GM18909 (cell line): Measurements from ENCODE around the gene TENM4.

Experiments
- ATAC-seq: cut with Tn5 transposase; IDR thresholded peaks from one replicate; pipeline ENCODE4 v1.9.1; 2021; ENCODE audit warnings: mild to moderate bottlenecking; ENCODE audit not compliant: unreplicated experiment, poor library complexity

The TENM4 gene

DNA sequence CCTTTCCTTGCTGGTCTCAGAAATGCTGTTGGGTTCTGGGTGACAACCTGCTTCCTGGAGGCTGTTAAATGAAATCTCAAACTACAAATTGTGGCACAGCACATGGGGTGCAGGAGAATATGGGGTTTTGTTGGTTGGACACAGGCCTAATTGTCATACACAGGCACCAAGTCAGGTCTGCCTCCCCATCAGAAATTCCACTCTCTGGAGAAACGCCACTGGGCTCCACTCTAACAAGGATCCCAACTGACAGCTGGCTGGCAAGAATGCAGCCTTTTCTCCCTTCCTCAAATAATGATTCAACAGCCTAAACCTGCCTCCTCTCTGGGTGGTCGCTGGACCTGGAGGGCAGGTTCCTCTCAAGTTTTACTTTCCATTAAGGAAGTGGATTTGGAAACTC lies 688.3 kb downstream of the TENM4 start:
- ATAC-seq = no peak

DNA sequence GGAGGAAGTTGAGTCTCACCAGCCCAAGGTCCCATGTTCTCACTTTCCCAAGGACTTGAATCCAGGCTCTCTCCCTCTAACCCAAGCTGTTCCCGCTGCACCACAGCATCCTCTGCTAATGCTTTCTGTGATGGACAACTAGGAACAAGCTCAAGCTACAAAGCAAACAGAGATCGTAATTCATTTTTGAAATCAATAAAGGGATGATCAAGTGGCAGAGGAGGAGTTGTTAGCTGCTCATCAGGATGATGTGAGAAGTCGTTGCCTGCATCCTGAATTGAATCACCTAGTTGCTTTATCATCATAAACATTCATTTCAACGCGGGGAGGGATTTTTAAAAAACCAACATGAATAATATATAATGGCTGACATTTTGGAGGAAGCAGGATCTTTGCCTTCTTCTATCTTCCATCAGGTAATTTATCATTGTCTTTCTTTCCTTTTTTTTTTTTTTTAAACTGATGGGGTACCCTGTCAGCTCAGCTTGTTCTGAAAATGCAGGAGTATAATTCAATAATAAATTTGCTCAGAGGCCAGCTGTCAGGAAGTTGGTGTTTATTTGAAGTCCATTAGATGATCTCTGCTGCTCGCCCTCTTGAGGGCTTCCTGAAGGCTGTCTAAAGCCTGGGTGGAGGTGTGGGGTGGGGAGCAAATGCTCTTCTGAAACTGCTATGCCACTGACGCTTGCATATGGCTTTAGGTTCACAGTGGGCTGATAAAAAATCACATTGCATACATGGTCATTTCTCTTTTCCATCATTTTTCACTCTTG lies 691.7 kb downstream of the TENM4 start:
- no peak for ATAC-seq

DNA sequence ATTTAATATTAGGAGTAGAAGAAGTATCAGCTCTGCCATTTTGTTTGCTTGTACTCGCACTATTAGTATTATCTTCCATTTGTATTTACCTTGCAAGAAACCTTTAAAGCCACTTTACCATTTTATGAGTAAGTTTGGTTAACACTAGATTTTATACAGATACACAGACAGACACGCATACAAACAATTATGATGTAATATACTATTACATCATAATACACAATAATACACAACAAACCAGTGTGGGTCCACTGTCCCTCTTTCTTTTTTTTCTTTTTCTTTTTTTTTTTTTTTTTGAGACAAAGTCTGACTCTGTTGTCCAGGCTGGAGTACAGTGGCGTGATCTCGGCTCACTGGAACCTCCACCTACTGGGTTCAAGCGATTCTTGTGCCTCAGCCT lies 695.9 kb downstream of the TENM4 start:
- ATAC-seq = no peak

DNA sequence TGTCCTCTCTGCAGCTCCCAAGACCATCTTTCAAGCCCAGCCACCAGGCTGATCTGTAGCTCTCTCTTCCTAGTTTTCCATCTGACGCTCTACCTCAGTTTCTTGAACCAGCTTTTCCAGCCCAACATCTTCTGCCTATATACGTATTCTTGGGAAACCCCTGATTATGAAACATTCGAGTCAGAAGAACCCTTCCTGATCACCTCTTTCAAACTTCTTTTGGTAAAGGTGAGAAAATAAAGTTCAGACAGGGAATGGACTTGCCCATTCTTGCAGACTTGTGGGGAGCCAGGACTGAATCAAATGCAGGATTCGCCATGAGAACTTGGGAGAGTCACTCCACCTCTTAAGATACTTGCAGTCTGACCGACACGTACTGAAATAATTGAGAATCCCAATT lies 696.6 kb downstream of the TENM4 start:
- no peak for ATAC-seq

DNA sequence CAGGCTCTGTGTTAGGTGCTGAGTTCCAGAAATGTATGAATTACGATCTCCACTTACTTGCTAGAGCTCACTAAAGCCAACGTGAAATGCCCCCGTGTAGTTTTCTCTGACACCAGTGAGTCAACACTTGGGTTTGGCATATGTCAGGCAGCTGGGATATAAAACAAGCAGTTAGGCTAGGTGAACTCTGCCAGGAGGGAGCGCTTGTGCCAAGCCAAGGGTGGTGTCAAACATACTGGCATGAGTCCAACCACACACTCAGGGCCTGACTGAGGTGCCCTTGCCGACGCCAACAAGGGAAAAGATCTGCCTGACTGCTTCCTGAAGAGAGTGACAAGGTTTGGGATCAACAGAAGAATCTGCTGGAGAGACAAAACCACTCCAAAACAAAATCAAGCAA lies 698.4 kb downstream of the TENM4 start:
- no peak for ATAC-seq

DNA sequence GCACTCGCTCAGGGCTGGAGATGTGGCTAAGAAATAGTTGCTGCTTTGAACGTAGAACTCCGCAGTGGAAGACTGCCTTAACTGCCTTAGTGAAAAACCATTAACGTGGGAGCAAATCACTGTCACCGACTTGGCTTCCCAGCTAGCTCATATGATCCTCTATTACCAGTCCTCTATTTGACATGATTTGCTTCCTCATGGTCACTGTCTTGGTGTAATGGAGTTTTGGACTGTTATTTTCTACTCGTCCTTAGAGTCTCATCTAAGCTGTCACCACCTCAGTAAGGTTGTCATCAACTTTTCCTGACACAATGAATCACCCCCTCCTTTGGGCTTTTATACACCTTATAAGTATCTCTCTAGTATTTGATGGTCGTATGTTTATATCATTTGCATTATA lies 699.1 kb downstream of the TENM4 start:
- no peak for ATAC-seq

DNA sequence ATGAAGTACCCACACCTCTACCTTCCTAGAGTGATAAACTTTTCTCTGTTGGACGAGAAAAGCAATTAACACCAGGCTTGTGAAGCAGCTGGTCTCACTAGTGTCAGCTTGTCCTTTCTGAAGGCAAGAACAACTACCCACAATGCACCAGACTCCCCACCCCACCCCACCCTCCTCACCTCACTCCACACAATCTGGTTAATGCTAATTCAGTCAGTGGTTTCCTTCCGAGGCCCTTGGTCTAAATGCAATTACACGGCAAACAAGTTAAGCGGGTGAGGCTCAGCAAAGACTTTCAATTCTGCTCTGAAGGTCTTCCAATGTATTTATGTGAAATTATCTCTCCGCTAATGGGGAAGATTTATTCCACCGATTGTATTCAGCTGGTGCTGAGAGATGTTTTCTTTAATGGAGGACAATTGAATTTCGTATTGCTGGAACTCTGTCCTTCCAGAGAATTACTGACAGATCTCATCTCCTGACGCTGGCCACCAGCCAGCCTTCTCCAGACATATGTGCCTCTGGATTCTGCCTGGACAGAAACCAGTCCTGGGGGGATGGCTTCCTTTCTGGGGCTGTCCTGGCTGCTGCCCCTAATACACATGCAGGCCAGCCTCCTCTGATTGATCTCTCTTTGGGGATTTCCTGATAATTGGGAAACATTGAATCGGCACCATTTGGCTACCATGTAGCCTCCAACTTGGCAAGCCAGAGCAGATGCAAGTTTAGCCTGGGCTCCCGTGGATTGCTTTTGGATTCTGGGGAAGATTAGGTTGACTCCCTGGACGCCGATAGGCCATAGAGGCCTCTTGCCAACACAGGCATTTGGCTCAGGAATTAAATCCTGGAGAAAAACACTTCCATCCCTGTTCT lies 700.4 kb downstream of the TENM4 start:
- ATAC-seq = no peak

DNA sequence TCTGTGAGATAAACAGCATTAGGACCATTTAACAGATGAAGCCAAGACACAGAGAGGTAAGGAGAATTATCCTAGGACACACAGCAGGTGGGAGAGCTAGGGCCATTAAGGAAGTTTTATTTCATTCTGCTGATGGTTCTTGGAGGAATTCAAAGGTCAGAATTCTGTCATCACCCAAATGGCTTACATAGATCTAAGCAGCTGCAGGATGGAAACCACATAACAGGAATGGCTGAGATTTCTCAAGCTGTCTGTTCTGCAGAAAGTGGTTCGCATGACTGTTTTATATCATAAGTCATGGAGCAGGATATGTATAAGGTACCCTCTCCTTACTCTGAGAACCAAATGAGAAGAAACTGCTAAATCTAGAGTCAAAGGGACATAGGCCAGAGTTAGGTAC lies 702.9 kb downstream of the TENM4 start:
- no peak for ATAC-seq

DNA sequence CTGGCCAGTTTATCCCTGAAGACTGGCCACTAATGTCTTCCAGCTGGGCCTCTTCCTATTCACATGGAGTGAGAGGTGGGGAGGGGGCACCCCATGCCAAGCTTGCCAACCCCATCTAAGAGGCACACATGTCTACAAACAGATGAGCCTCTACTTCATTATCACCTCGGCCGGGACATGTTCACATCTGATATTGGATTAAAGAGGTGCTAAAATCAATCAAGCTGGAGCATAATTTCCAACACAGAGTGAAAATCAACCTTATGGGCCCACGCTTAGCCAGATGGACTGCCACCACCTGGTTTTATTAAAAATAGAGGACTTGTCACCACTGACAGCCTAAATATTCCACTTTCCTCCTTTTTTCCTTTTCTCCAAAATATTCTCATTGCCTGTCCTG lies 703.5 kb downstream of the TENM4 start:
- ATAC-seq = no peak

DNA sequence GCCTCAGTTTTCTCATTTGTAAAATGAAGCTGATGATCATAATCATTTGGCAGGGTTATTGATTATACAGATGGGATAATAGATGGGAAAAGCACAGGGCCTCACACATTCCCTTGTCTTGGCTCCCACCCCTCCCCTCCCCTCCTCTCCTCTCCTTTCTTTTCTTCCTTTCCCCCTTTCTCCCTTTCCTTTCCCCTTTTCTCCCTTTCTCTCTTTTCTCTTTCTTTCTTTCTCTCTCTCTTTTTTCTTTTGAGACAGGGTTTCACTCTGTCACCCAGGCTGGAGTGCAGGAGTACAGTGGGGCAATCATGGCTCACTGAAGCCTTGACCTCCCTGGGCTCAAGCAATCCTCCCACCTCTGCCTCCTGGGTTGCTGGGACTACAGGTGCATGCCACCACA lies 705.1 kb downstream of the TENM4 start:
- ATAC-seq = no peak

DNA sequence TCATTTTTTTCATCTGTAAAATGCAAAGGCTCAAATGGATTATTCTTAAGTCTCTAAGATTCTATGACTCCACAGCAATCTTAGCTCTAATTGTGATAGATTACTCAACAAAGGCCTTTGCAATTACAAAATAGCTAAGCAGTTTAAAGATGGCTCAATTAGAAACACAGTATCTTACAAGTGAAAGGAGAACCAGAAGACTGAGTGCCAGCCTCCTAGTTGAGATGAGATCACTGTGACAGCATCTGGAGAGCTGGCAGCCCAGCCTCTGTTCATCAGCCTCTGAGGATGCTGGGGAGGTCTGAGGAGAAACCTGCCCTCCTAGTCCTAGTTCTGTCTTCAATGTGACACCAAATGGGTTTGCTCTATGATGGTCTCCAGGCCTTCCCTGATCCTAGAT lies 707.8 kb downstream of the TENM4 start:
- no peak for ATAC-seq

DNA sequence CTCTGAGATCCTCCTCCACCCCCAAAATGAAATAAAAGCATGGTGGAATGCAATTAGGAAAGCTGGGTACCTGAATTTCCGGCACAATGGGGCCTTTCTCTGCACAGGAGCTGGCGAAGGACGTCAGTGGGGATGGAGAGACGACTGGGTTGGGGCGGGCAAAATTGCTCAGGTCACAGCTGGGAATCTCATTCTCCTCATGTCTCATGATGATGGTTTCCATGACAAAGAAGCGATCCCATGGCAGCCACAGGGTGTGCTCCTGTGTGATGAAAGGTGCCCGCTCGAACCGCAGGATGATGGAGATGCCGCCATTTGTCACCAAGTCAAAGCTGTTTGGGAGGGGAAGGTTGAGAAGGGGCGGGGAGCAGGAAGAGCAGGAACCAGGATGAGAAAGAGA lies 708.6 kb downstream of the TENM4 start:
- ATAC-seq = no peak

DNA sequence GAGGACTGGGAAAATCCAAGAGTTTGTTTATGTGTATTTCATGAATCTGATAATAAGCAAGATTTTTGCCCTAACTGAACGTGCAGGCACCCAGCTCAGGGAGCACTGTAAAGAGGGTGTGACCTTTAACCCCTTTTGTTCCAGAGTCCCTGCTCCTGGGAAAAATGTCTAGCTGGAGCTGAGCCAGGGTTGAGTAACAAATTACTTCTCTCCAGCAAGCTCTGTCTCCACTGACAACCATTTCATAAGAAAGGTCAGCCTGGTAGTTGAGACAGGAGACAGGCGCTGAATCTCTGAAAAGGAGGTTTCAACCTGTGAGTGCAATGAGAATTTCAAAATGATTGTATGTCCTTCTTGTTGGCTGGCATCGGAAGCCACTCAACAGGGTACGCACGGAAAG lies 709.8 kb downstream of the TENM4 start:
- no peak for ATAC-seq

DNA sequence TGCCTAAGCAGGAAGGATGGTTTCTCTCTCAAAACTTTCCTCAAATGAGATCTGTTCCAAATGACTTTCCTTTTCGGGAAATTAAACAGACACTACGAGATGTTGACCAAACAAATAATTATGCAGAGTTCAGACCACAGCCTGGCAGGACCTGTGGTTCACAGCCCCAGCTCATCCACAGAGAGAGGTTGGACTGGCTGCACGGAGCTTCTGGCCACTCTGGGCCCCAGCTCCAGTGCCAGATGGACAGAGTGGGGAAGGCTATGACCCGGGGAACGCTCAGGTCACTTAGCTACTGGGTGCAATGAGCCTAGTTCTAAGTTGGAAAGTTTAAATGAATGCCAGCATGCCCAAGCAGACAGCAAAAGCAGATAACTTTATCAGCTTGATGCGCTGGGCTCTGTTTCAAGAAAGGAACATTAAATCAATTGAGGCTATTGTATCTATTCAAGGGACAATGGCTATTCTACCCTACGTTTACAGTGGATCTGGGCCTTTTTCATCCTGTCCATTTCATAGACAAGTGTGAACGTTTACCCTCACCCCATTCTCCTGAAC lies 710.5 kb downstream of the TENM4 start:
- ATAC-seq = no peak

DNA sequence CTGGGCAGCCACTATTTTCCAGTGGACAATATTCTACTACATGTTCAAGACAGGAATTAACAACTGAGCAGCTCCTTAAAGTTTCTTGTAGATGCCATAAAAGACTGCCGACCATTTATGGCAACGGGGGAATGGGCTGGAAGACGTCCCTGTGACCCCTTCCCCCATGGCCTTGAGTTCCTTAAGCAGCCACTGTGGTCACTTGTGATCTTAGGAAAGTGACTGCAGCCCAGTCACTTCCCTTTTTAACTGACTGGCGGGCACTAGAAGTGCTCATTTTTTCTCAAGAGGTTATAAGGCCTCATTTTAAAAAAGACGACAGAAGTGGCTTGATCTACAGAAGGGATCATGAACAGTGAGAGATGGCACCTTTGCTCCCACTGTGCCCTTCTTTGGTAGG lies 713.0 kb downstream of the TENM4 start:
- ATAC-seq = no peak

DNA sequence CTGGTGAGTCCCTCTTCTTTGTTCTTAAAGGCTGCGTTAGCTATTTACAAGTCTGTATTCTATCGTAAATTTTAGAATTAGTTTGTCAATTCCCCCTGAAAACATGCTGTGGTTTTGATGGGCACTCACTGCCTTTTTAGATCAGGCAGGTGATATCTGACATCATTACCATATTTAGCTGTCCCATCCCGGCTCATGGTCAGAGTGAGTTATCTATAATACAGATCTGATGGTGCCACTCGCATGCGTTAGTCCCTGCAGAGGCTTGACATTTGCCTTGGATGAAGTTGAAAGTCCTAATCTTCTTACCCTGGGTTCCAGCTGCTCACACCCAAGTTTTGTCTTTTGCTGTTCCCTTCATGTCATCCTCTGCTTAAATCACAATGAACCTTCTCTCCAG lies 715.6 kb downstream of the TENM4 start:
- ATAC-seq = no peak

DNA sequence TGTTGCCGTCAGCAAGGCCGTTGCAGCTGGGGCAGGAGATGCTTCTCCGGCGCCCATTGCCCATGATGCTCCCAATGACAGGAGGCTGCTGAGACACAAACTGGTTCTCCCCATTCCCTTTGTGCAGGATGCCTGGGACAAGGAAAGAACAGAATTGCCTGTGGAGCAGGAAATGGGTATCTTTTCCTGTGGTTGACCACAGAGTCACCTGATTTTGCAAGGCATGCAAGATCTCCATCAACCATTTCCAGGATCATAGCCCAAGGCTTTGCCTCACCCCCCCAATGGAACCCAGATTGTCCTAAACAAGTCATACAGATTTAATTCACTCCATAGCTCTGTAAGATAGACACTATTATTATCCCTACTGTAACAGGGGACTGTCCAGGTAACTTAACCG lies 718.0 kb downstream of the TENM4 start:
- ATAC-seq = no peak

DNA sequence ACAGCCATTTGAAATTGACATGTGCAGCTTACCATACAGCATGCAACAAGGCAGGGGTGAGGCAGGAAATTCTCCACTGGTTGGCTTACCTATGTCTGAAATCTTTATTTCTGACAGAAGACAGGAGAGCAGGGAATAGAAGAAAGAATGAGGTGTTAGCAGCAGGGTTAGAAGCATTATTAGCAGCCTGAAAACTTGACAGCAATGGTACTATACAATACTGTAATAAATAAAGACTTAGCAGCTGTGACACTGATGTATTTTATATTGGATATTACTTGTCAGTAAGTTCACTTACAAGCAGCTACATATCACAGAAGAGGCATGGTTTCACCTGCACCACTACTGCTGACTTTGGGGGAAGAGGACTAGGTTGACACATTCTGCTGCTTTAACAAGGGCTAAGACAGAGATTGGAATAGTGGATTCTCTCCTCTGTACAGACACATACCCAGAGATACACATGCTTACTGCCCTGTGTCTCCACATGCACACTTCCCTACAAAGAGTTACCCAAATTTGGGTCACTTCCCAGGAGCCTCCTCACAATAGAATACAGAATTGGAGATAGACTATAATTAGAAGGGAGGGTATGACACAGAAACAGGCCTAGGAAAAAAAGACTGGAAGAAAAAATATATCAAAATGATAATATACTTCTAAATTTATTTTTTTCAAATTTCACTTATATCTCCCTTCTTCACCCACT lies 720.4 kb downstream of the TENM4 start:
- no peak for ATAC-seq

DNA sequence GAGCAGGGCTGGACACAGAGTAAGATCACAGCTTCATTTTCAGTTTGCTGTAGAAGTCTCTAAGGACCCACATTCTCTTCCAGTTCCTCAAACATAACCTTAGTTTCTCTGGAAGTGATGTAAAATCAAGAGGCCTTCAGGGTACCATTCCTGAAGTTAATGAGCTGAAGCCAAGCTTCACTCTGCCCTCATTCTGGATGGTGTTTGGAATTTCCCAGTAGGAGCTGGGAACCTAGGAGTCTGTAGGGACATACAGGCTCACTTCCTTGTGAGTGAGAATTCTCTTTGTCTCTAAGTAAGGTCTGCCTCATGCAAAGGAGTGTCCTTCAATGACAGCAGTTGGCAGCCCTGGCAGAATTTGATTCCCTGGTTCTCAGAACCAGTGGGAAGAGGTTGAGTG lies 723.8 kb downstream of the TENM4 start:
- no peak for ATAC-seq

DNA sequence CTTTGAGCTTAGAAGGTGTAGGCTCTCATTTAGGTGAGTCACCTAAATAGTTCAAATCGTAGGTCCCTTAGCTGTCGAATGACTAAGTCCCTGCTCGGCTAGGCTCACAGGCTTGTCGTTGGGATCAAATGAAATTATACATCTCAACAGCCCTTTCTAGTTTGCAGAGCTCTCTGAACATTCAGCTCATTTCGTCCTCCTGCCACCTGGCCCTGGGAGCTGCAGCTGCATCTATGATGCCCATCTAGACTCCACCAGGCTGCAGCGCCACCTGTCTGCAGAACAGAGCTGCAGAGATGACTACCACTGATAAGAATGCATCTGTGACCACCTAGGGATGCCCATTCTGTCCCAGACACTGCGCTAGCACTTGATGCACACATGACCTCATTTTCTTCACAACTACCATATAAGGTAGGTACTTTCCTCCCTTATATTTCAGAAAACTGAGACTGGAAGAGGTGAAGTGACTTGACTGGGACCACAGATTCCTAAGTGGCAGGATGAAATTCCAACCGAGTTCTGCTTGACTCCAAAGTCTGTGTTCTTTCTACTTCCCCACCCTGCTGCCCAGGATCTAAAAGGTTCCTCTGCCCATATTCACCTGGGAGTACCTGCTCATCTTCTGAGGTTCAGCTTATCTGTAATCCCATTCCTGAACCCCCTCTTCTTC lies 725.1 kb downstream of the TENM4 start:
- peak; percentile 73 for ATAC-seq
